Measurements from ENCODE around the gene FHIT. TPM values are rescaled to one million over a fixed set of nuclear protein-coding genes. Genes with fewer than 3 reads are reported as not detected.

FHIT gene
- total RNA-seq, 4 donors from 2014 or later, result 8.8 to 35.6 (median 12.6) TPM

DNA sequence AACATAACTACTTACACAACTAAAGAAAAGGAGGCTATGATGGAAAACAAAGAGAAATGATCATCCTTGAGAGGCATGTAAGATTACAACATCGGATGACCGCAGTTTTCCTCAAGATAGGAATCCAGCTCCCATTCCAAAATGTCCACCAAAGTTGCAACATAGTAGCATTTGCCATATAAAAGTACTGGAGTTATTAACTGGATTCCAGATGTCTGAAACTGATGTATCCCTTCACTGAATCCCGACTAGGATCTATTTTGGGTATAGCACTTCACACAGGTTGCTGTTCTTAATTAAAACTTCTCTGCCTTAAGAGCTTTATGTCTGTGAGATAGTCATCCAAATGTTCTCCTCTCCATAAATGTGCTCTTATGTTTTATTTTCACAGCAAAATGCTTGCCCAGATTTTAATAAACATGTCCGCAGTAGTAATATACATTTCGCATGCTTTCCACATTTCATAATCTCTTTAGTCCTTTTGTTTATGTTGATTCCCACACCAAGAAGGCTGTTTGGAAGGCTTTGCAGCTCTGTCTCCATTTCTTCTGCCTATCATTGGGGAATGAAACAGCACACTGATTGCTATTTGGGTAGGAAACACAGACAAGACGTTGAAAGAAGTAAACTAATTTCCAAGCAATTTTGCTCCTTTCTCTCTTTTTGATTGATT, 1484.9 kb downstream of the FHIT start:
- TF ChIP-seq EP300 (IDR thresholded peaks at IDR 0.05) (no peak), POLR2AphosphoS5 (IDR thresholded peaks at IDR 0.05) (peak in 2 of 3 donors; percentile 19 to 77), POLR2A (IDR thresholded peaks at IDR 0.05) (no peak), CTCF (IDR thresholded peaks at IDR 0.05) (no peak)
- H3K27ac ChIP-seq, result no peak overlapping the region
- no peak for DNase-seq (ENCODE audit: low spot score in 2 of 2)
- 71% methylated on average over 6 of the region's 6 CpGs for WGBS
- no peaks in the 10 kb centered on the region for H3K4me1 ChIP-seq
- H3K4me3 ChIP-seq, result no peak overlapping the region
- no peaks in the 10 kb centered on the region for H3K9me3 ChIP-seq
- no peaks in the 10 kb centered on the region for H3K27me3 ChIP-seq
- no peaks in the 10 kb centered on the region for H3K36me3 ChIP-seq

- no peaks in the 10 kb centered on the region for H3K9me3 ChIP-seq
- H3K4me3 ChIP-seq, result no peak overlapping the region
- no peak for DNase-seq (ENCODE audit: low spot score in 2 of 2)
- no peaks in the 10 kb centered on the region for H3K4me1 ChIP-seq
- WGBS, result 36% methylated on average over 4 of the region's 4 CpGs
- H3K27me3 ChIP-seq, result no peaks in the 10 kb centered on the region
- no peak for TF ChIP-seq POLR2A (IDR thresholded peaks at IDR 0.05)
- TF ChIP-seq CTCF (IDR thresholded peaks at IDR 0.05), result no peak
- TF ChIP-seq POLR2AphosphoS5 (IDR thresholded peaks at IDR 0.05), result no peak
- no peak for TF ChIP-seq EP300 (IDR thresholded peaks at IDR 0.05)
- no peak overlapping the region for H3K27ac ChIP-seq
- H3K36me3 ChIP-seq, result no peaks in the 10 kb centered on the region
Measured at GRCh38 chr3:59764171-59764570, 1487.1 kb downstream of the FHIT start.

DNA sequence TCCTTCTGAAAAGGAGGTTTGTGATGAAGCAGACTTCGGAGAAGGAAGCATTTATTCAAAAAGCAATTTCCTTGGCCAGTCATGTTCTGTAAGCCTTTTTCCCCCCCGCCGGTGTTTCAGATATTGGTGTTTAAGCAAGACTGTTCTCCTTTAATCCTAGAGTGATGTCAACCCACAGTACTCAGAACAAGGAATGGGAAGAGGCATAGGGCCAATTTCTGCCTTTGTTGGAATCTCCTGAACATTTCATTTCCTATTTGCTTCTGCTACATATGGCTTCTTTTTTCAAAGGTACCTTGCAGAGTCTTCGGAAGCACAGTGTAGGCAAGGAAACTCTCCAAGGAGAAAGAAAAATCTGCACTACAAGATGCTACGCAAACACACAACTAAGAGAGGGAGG, 1488.3 kb downstream of the FHIT start:
- no peaks in the 10 kb centered on the region for H3K4me1 ChIP-seq
- no peaks in the 10 kb centered on the region for H3K9me3 ChIP-seq
- no peaks in the 10 kb centered on the region for H3K36me3 ChIP-seq
- H3K27me3 ChIP-seq, result no peaks in the 10 kb centered on the region
- 84% methylated on average over 5 of the region's 5 CpGs for WGBS
- DNase-seq (ENCODE audit: low spot score in 2 of 2), result no peak
- no peak overlapping the region for H3K27ac ChIP-seq
- TF ChIP-seq POLR2A (IDR thresholded peaks at IDR 0.05) (no peak), POLR2AphosphoS5 (IDR thresholded peaks at IDR 0.05) (no peak), CTCF (IDR thresholded peaks at IDR 0.05) (no peak), EP300 (IDR thresholded peaks at IDR 0.05) (no peak)
- H3K4me3 ChIP-seq, result no peak overlapping the region

DNA sequence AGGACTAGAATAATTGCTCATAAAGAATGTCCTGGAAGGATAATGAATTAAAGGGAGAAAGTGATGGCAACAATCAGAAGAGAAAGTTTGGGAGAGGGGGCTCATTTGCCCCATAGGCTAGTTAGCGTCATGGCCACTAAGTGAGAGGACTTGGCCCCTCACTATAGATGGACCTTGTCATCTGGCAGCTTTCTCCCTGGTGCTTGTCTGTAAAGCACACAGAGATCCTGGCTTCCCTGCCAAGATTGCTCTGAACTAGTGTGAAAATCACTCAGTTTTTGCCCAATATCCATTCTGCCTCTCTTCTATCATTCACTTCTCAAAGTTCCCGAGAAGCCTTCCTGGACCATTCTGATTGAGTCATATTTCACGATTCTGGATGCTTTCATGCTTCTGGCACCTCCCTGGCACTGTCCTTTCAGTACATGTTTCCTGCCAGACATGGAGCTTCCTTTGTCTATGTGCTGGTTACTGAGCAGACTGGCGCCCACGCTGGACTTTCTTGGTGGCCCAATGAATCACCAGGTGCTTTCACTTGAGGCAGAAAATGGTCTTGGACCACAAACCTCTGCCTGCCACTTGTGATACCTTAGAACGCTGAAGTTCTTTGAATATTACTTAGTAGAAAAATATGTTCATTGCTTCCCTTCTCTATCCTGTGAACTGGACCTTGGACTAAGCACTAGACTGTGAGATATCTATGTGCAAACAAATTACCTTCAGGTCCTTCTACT, 1491.8 kb downstream of the FHIT start:
- Histone ChIP-seq H3K27me3 (no peaks in the 10 kb centered on the region), H3K4me3 (no peak overlapping the region), H3K36me3 (no peaks in the 10 kb centered on the region), H3K27ac (no peak overlapping the region), H3K4me1 (no peaks in the 10 kb centered on the region), H3K9me3 (no peaks in the 10 kb centered on the region)
- TF ChIP-seq EP300 (IDR thresholded peaks at IDR 0.05), result no peak
- no peak for TF ChIP-seq CTCF (IDR thresholded peaks at IDR 0.05)
- TF ChIP-seq POLR2AphosphoS5 (IDR thresholded peaks at IDR 0.05), result no peak
- no peak for TF ChIP-seq POLR2A (IDR thresholded peaks at IDR 0.05)
- WGBS, result 73% methylated on average over 6 of the region's 6 CpGs
- DNase-seq (ENCODE audit: low spot score in 2 of 2), result no peak

- H3K36me3 ChIP-seq, result no peaks in the 10 kb centered on the region
- no peak overlapping the region for H3K27ac ChIP-seq
- no peak overlapping the region for H3K4me3 ChIP-seq
- H3K9me3 ChIP-seq, result no peaks in the 10 kb centered on the region
- H3K27me3 ChIP-seq, result no peaks in the 10 kb centered on the region
- no peak for DNase-seq (ENCODE audit: low spot score in 2 of 2)
- TF ChIP-seq POLR2A (IDR thresholded peaks at IDR 0.05), result no peak
- no peak for TF ChIP-seq POLR2AphosphoS5 (IDR thresholded peaks at IDR 0.05)
- no peak for TF ChIP-seq CTCF (IDR thresholded peaks at IDR 0.05)
- TF ChIP-seq EP300 (IDR thresholded peaks at IDR 0.05), result no peak
- WGBS, result 92% methylated on average over 1 of the region's 1 CpG
- H3K4me1 ChIP-seq, result no peaks in the 10 kb centered on the region
Measured at GRCh38 chr3:59758672-59759071, 1492.6 kb downstream of the FHIT start.

Data from suprapubic skin (tissue), 4 donors.